Right lobe of liver (tissue), 6 donors: ENCODE measurements around the gene DSC1. TPM values are rescaled to one million over a fixed set of nuclear protein-coding genes. Genes with fewer than 3 reads are reported as not detected.

Source experiments
- ATAC-seq, 4 donors: fragments of 200-7000 bp; cut with Tn5 transposase; one replicate each; pipeline ENCODE4 v1.9.1; 2020; ENCODE audit warnings: mild to moderate bottlenecking in 4 of 4, moderate library complexity in 4 of 4
- DNase-seq, 3 donors: peaks; one replicate each; pipeline ENCODE4 v3.0.0-alpha.2; 2020
- H3K27ac ChIP-seq, 3 donors: fragments of 200-600 bp; one replicate each; pipeline ENCODE4 v1.8.0; 2022
- H3K27me3 ChIP-seq, 2 donors: fragments of 200-600 bp; one replicate each; pipeline ENCODE4 v1.8.0; 2022
- H3K36me3 ChIP-seq, 4 donors: fragments of 200-600 bp; sonication (generic) in 1 of 4; one replicate each; pipeline versions ENCODE4 v1.5.1 to v1.8.0; 2017 to 2022; ENCODE audit warnings: control low read depth in 1 of 4
- H3K4me1 ChIP-seq, 4 donors: fragments of 200-600 bp; sonication (generic) in 1 of 4; one replicate each; pipeline versions ENCODE4 v1.5.1 to v1.8.0; 2017 to 2022; ENCODE audit warnings: control low read depth in 1 of 4
- H3K4me3 ChIP-seq, 3 donors: fragments of 200-600 bp; one replicate each; pipeline ENCODE4 v1.8.0; 2022
- H3K9me3 ChIP-seq, 4 donors: fragments of 200-600 bp; sonication (generic) in 1 of 4; one replicate each; pipeline versions ENCODE4 v1.5.1 to v1.8.0; 2017 to 2022; ENCODE audit warnings: control low read depth in 1 of 4
- CTCF ChIP-seq, 4 donors: fragments of 200-600 bp in 3 of 4; fragments of 450-650 bp in 1 of 4; IDR thresholded peaks; one replicate each; pipeline versions ENCODE4 v1.5.1 to v1.8.0; 2016 to 2022; ENCODE audit warnings: antibody characterized with exemption in 4 of 4, mild to moderate bottlenecking in 2 of 4
- POLR2A ChIP-seq: fragments of 450-650 bp; IDR thresholded peaks from one replicate; pipeline ENCODE4 v1.6.1; 2017; ENCODE audit warnings: antibody characterized with exemption, mild to moderate bottlenecking
- WGBS: methylation state at CpG from one replicate; pipeline ENCODE4 v1.1.6; 2018; ENCODE audit warnings: low coverage, low lambda C conversion rate; ENCODE audit not compliant: insufficient coverage; ENCODE audit errors: missing lambda C conversion rate; 5-methylcytosine and 5-hydroxymethylcytosine counted together
- intact Hi-C, 2 donors: fragments of 100-400 bp; cut with DNase I; formaldehyde crosslinking; loops; one replicate each; pipeline versions ENCODE4 v1.11.2 to v1.14.1; 2022
- total RNA-seq, 6 experiments: library from RNA; depleted of rRNA in 2 of 6; stranded (reverse); fragments of >200 nt in 2 of 6; fragmentation: NEBNext Ultra II Directional in 3 of 6; extraction: Animal tissue kit (Norgen Biotek cat#: 25700) in 3 of 6; gene quantifications; one replicate each; pipeline versions ENCODE4 v1.1.0 to v1.2.4, GENCODE V29; 2016 to 2023
- donor health status: DM: no; HTN: yes; CAD: no.
- donor health status: DM: no; HTN: no; CAD: no.
- donor health status: DM: no; HTN: no; CAD: no.
- donor health status: DM: no; HTN: yes; CAD: no.
- donor health status: DM: no; HTN: yes; CAD: no.

The DSC1 gene
- total RNA-seq, 6 experiments from 2014 or later: not detected

- Histone ChIP-seq H3K4me1 (peaks cover 0 to 6% (median 0%) of the 10 kb centered on the region in 4 donors), H3K27me3 (no peaks in the 10 kb centered on the region), H3K36me3 (no peaks in the 10 kb centered on the region), H3K9me3 (no peaks in the 10 kb centered on the region), H3K27ac (no peak overlapping the region), H3K4me3 (no peak overlapping the region)
- 76% methylated on average over 3 of the region's 3 CpGs for WGBS
- intact Hi-C loops: no loop called here
- ATAC-seq (no peak), DNase-seq (no peak)
- no peak for TF ChIP-seq POLR2A
Measured at GRCh38 chr18:31103423-31103822, 59.2 kb downstream of the DSC1 start.

- ATAC-seq: no peak
- Histone ChIP-seq H3K36me3 (no peaks in the 10 kb centered on the region), H3K4me3 (no peak overlapping the region), H3K4me1 (peaks cover 0 to 6% (median 0%) of the 10 kb centered on the region in 4 donors), H3K27me3 (no peaks in the 10 kb centered on the region), H3K27ac (no peak overlapping the region), H3K9me3 (no peaks in the 10 kb centered on the region)
- TF ChIP-seq POLR2A: no peak
- no peak for TF ChIP-seq CTCF (IDR thresholded peaks at IDR 0.05)
- 82% methylated on average over 2 of the region's 2 CpGs for WGBS
- DNase-seq: no peak
- intact Hi-C loops: no loop called here
Measured at GRCh38 chr18:31102941-31103340, 59.7 kb downstream of the DSC1 start.

- intact Hi-C loops: no loop called here
- DNase-seq (peak; percentile 66 to 72 (median 72)), ATAC-seq (peak; percentile 56 to 75 (median 68))
- Histone ChIP-seq H3K4me3 (peak within 1 kb of the TSS; percentile 56 to 81 (median 75)), H3K27ac (peak within 1 kb of the TSS; percentile 86 to 92 (median 86)), H3K9me3 (no peaks in the 10 kb centered on the region), H3K36me3 (no peaks in the 10 kb centered on the region), H3K4me1 (peaks cover 0 to 6% (median 0%) of the 10 kb centered on the region in 4 donors), H3K27me3 (no peaks in the 10 kb centered on the region)
- WGBS: 3% methylated on average over 31 of the region's 44 CpGs
- TF ChIP-seq POLR2A (peak; percentile 36), CTCF (IDR thresholded peaks at IDR 0.05) (no peak)
Measured at GRCh38 chr18:31102025-31102684, 60.5 kb downstream of the DSC1 start, which contains the start of gene DSC2. Gene DSC2 (minus strand): TSS chr18:31102421. CDS start chr18:31101971, 450 bp downstream.

- intact Hi-C loops: no loop called here
- peak; percentile 86 to 93 (median 91) for DNase-seq
- peak; percentile 90 to 95 (median 94) for ATAC-seq
- Histone ChIP-seq H3K4me3 (peak overlapping the region; percentile 56 to 81 (median 75)), H3K27ac (peak overlapping the region; percentile 86 to 92 (median 86)), H3K4me1 (peaks cover 0 to 6% (median 0%) of the 10 kb centered on the region in 4 donors), H3K36me3 (no peaks in the 10 kb centered on the region), H3K27me3 (no peaks in the 10 kb centered on the region), H3K9me3 (no peaks in the 10 kb centered on the region)
- 0% methylated on average over 25 of the region's 72 CpGs for WGBS
- peak in 1 of 4 donors; percentile 9 for TF ChIP-seq CTCF (IDR thresholded peaks at IDR 0.05)
- peak; percentile 41 for TF ChIP-seq POLR2A
Measured at GRCh38 chr18:31101183-31102024, 61.3 kb downstream of the DSC1 start.
